Activated T-helper 1 cell treated with anti-CD3 and anti-CD28 coated beads, Interleukin-12 subunit alpha, Interleukin-12 subunit beta, Interleukin-2, Interleukin-4 antibody, amounts not matched to agents 30 ng/mL and 10 ng/mL and 1 ng/mL, durations not matched to agents 14 hours and 24 hours and 36 hours (primary cell): ENCODE measurements around the gene PRKAG3. TPM values are rescaled to one million over a fixed set of nuclear protein-coding genes. Genes with fewer than 3 reads are reported as not detected.

ENCODE experiments used
- DNase-seq: peaks from one replicate; pipeline ENCODE4 v3.0.0; 2021; ENCODE audit warnings: low spot score
- H3K27ac Mint-ChIP-seq: one replicate; pipeline ENCODE4 v1.8.0; 2021; ENCODE audit warnings: mild to moderate bottlenecking, mixed read lengths
- H3K27me3 Mint-ChIP-seq: one replicate; pipeline ENCODE4 v1.8.0; 2022; ENCODE audit warnings: mild to moderate bottlenecking, moderate library complexity, mixed read lengths; ENCODE audit not compliant: insufficient read depth
- H3K36me3 Mint-ChIP-seq: one replicate; pipeline ENCODE4 v1.8.0; 2021; ENCODE audit warnings: low read depth, mixed read lengths
- H3K4me1 Mint-ChIP-seq: one replicate; pipeline ENCODE4 v1.8.0; 2021; ENCODE audit warnings: low read depth, mixed read lengths
- H3K4me3 Mint-ChIP-seq: one replicate; pipeline ENCODE4 v1.8.0; 2021; ENCODE audit warnings: mild to moderate bottlenecking, moderate library complexity, mixed read lengths
- H3K9me3 Mint-ChIP-seq: one replicate; pipeline ENCODE4 v1.8.0; 2021; ENCODE audit warnings: mixed read lengths
- intact Hi-C: fragments of 100-400 bp; cut with micrococcal nuclease; formaldehyde crosslinking; loops from one replicate; pipeline ENCODE4 v1.15.1; 2024
- total RNA-seq: library from RNA; stranded (reverse); gene quantifications from 2 replicates; pipeline ENCODE4 v1.2.3, GENCODE V29; 2022

Gene PRKAG3
- total RNA-seq, 1 donor from 2014 or later, result not detected

DNA sequence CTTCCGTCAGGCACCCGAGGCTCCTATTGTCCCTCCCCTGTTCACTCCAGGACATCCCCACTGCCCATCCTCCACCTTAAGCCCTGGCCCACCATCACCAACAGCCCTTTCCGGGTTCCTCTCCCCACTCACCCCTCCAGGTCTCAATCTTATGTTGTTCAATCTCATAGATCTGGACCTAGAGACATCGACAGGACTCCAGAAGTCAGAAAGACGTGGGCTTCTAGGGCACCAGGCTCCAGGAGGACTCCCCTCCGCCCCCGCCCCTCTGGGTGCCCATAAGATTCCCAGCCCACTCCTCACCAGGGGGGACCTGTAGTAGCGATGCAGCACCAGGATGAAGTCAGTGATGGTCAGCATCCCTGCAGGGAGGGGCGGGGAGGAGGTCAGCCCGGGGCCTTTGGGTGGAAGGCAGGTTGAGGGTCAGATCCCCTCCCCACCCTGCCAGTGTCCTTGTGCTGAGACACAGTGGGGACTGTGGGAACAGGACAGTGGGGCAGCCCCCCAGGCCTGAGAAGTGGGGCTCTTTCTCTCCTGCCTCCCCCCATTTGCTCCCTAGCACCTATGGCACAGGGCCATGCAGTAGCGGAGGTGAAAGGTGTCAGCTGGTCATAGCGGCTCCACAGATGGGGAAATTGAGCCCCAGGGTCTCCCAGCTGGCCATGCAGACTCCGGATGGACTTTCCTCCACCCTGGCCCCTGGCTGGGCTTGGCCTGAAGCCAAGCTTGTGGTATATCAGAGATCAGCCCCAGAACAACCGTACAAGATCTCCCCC is 3.7 kb downstream of the PRKAG3 start:
- H3K36me3 Mint-ChIP-seq, result no peaks in the 10 kb centered on the region
- DNase-seq, result no peak
- H3K4me1 Mint-ChIP-seq, result no peaks in the 10 kb centered on the region
- no peaks in the 10 kb centered on the region for H3K9me3 Mint-ChIP-seq
- no peak overlapping the region for H3K27ac Mint-ChIP-seq
- H3K27me3 Mint-ChIP-seq, result peaks cover 14% of the 10 kb centered on the region
- intact Hi-C loops, result no loop called here
- no peak overlapping the region for H3K4me3 Mint-ChIP-seq

DNA sequence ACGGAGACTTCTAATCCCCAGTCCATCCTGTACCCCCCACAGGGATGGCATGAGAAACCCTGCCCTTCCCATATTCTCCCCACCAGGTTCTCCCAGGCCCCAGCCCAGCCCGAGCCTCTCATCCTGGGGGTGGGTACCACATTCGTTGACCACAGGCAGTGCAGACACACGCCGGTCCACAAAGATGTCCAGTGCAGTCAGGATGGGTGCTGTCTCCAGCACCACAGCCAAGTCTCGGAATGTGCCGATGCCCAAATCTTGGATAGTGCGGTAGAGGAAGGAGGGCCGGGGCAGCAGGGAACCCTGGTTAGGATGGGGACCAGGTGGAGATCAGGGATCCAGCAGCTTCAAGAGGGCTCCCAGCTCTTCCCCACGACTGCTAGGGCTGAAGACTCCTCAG is 4.8 kb downstream of the PRKAG3 start:
- Mint-ChIP-seq H3K4me3 (no peak overlapping the region), H3K27me3 (peaks cover 9% of the 10 kb centered on the region), H3K4me1 (no peaks in the 10 kb centered on the region), H3K27ac (no peak overlapping the region), H3K36me3 (no peaks in the 10 kb centered on the region), H3K9me3 (no peaks in the 10 kb centered on the region)
- DNase-seq, result no peak
- intact Hi-C loops, result no loop called here

DNA sequence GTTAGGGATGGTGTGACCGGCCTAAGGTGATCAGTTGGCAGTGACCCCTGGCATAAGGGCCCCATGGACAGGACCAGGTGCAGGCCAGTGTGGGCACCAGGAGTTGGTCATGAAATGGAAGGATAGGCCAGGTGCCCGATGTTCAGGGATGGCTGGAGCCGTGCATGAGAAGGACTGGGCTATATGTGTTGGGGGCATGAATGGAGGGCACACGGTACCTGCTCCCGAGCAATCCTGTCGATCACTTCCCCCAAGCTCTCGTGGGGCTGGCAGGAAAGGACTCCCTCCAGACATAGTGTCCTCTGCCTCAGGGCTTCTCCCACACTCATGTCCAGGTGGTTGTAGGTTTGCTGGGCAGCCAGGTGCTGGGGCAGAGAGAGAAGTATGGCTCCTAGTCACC is 7.6 kb downstream of the PRKAG3 start:
- H3K27ac Mint-ChIP-seq, result no peak overlapping the region
- intact Hi-C loops, result no loop called here
- no peaks in the 10 kb centered on the region for H3K4me1 Mint-ChIP-seq
- no peak overlapping the region for H3K4me3 Mint-ChIP-seq
- H3K9me3 Mint-ChIP-seq, result no peaks in the 10 kb centered on the region
- H3K36me3 Mint-ChIP-seq, result no peaks in the 10 kb centered on the region
- peaks cover 9% of the 10 kb centered on the region for H3K27me3 Mint-ChIP-seq
- no peak for DNase-seq

DNA sequence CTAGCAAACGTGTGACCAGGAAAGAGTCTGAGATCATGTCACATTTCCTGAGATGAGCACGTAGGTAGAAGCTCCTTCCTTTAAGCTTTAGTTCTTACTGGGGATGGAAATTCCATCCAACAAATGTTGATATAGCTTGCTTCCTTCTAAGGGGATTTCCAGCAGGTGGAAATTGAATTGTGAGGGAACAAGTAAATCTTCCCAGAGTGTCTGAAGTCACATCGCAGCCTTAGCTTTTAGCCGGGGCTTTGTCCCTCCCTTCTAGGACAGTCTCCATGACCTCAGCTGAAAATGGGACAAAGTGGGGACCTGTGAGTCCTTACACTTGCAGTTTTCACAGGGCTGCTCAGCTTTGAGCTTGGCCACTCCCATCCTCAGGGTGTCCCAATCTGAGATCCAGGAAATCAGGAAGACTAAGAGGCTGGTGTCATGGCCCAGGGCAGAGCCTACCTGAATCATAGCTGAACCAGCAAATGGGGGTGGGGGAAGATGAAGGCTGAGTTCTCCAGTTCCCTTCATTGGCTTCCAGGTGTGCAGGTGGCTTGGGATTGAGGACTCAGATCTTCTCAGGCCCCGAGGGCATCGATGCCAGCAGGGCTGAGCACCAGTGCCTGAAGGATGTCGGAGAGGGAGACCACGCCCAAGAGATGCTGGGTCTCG is 8.3 kb downstream of the PRKAG3 start:
- no peak for DNase-seq
- no peak overlapping the region for H3K4me3 Mint-ChIP-seq
- H3K36me3 Mint-ChIP-seq, result no peaks in the 10 kb centered on the region
- H3K27me3 Mint-ChIP-seq, result peaks cover 6% of the 10 kb centered on the region
- no peaks in the 10 kb centered on the region for H3K9me3 Mint-ChIP-seq
- no peaks in the 10 kb centered on the region for H3K4me1 Mint-ChIP-seq
- intact Hi-C loops, result no loop called here
- no peak overlapping the region for H3K27ac Mint-ChIP-seq

DNA sequence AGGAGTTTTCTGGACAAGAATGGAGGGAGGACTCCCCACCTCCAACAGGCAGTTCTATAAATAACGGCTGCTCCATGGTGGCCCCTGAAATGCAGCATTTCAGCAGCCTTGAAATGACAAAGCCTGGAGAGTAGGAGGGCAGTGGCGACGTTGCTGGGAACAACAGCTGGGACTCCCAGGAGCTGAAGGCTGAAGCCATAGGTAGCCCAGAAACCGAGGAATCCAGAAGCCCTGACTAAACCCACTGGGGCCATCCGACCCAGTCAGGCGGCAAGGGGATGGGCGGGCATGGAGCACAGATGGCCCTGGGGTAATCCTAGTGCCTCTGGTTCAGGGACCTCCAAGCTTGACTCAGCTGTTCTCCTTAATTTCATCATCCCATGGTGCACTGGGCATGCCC is 9.0 kb downstream of the PRKAG3 start:
- no peak for DNase-seq
- H3K36me3 Mint-ChIP-seq, result no peaks in the 10 kb centered on the region
- H3K4me3 Mint-ChIP-seq, result no peak overlapping the region
- no peaks in the 10 kb centered on the region for H3K9me3 Mint-ChIP-seq
- intact Hi-C loops, result no loop called here
- H3K4me1 Mint-ChIP-seq, result no peaks in the 10 kb centered on the region
- peaks cover 10% of the 10 kb centered on the region for H3K27me3 Mint-ChIP-seq
- no peak overlapping the region for H3K27ac Mint-ChIP-seq

DNA sequence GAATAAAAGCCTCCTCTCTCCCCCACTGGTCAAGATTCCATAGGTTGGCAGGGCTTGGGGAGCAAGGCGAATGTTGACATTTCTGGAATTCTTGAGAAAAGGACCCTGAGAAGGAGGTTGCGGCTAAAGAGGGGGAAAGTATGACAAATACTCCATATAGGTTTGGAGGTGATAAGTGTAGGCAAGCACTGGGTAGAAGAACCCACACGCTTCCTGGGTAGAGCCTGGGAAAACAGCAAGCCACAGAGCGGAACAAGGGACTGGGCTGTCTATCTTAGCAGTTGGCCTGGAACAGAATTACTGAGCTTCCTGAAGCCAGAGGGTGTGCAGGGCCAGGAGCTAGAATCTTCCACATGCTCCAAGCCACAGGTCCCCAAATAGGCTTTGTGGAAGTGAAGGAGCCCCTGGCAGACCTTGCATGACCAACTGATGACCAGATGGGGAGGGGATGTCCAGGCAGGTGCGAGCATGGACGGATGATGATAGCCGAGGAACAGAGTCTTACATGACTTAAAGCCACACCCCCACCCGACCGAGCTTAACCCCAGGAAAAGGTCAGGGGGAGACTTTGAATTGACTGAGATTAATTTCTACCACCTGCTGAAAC is 9.9 kb downstream of the PRKAG3 start:
- peaks cover 13% of the 10 kb centered on the region for H3K27me3 Mint-ChIP-seq
- no peaks in the 10 kb centered on the region for H3K9me3 Mint-ChIP-seq
- H3K36me3 Mint-ChIP-seq, result no peaks in the 10 kb centered on the region
- H3K27ac Mint-ChIP-seq, result no peak overlapping the region
- no peak for DNase-seq
- intact Hi-C loops, result no loop called here
- H3K4me1 Mint-ChIP-seq, result no peaks in the 10 kb centered on the region
- no peak overlapping the region for H3K4me3 Mint-ChIP-seq

DNA sequence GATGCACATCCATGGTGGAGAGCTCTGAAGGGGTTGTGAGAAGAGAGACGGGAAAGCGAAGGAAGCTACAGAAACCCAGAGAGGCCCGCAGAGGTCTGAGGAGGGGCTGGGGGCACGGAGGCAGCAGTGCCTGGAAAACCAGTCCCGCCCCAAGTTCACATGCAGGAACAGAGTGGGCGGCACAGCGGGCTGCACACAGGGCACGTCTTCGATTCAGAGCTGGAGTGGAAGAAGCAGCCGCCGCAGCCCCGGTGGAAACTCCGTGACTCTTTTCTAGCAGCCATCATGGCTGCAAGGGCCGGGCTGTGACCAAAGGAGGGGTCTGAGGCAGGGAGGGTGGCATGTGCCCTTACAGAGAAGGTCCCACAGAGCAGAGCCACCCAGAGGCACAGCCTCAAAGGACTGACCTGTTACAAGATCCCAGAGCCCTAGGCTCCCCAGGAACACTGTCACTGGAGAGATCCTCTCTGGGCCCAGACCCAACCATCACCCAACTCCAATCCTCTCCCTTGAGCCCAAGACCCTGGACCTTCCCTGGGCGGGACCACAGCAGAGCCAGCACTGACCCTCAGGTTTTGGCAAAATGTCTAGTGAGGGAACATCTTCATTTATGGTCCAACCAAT is 10.7 kb downstream of the PRKAG3 start:
- Mint-ChIP-seq H3K4me1 (no peaks in the 10 kb centered on the region), H3K27ac (no peak overlapping the region), H3K9me3 (no peaks in the 10 kb centered on the region), H3K4me3 (no peak overlapping the region), H3K27me3 (peaks cover 13% of the 10 kb centered on the region), H3K36me3 (no peaks in the 10 kb centered on the region)
- DNase-seq, result no peak
- intact Hi-C loops, result no loop called here

DNA sequence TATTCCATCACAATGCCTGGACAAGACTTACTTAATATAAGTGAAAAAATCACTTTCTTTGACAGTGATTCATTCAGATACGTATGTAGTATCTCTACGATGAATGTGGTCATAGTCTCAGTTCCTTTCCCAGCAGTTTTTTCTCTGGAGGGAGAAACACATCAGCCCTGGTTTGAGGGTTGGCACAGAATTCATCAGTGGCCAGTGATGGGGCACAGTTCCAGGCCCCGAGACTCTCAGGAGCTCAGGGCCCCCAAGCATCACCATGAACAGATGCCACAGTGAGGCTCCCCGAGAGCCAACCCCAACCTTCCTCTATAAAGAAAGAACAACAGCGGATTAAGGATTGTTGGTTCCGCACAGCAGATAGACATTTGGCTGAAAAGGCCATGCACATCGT is 12.5 kb downstream of the PRKAG3 start:
- Mint-ChIP-seq H3K36me3 (no peaks in the 10 kb centered on the region), H3K4me1 (no peaks in the 10 kb centered on the region), H3K27me3 (peaks cover 9% of the 10 kb centered on the region), H3K27ac (no peak overlapping the region), H3K9me3 (no peaks in the 10 kb centered on the region), H3K4me3 (no peak overlapping the region)
- no peak for DNase-seq
- intact Hi-C loops, result no loop called here

DNA sequence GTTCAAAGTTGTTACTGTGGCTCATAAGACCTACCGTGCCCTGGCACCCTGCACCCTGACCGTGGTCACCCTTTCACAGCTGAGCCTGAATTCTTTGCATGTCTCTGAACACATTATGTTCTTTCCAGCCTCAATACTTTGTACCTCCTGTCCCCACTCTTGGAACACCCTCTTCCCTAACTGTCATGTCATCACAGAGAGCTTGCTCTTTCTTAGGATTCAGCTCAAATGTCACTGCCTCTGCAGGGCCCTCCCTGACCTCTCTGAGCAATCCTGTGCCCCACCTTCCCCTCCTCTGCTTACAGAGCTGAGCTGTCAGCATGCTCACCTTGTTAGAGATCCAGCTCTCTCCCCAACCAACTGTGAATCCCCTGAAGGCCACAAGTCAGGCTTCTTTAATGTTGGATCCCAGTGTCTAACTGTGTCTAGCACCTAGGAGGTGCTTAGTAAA is 15.0 kb downstream of the PRKAG3 start:
- no peak overlapping the region for H3K27ac Mint-ChIP-seq
- no peaks in the 10 kb centered on the region for H3K4me1 Mint-ChIP-seq
- peaks cover 9% of the 10 kb centered on the region for H3K27me3 Mint-ChIP-seq
- DNase-seq, result no peak
- no peaks in the 10 kb centered on the region for H3K36me3 Mint-ChIP-seq
- no peak overlapping the region for H3K4me3 Mint-ChIP-seq
- intact Hi-C loops, result no loop called here
- H3K9me3 Mint-ChIP-seq, result no peaks in the 10 kb centered on the region

DNA sequence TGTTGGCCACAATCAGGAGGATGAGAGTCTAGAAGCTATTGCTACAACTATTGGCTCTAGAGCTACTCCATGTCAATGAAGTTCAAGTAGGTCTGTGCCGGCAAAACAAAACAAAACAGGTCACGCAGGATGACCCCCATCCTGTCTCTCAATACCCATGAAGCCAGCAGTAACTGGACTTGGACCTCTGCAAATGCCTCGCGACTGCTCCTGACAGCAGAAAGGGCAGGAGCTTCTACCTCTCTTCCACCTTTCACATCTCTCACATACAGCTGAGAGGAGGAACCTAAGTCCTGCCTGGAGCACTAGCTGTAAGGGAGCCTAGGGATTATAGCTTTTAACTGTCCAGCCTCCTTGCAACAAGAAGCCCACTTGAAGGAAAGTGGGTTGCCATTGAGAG is 16.0 kb downstream of the PRKAG3 start:
- intact Hi-C loops, result no loop called here
- H3K27me3 Mint-ChIP-seq, result peaks cover 8% of the 10 kb centered on the region
- H3K36me3 Mint-ChIP-seq, result no peaks in the 10 kb centered on the region
- H3K9me3 Mint-ChIP-seq, result no peaks in the 10 kb centered on the region
- no peak overlapping the region for H3K27ac Mint-ChIP-seq
- DNase-seq, result no peak
- H3K4me3 Mint-ChIP-seq, result no peak overlapping the region
- no peaks in the 10 kb centered on the region for H3K4me1 Mint-ChIP-seq

DNA sequence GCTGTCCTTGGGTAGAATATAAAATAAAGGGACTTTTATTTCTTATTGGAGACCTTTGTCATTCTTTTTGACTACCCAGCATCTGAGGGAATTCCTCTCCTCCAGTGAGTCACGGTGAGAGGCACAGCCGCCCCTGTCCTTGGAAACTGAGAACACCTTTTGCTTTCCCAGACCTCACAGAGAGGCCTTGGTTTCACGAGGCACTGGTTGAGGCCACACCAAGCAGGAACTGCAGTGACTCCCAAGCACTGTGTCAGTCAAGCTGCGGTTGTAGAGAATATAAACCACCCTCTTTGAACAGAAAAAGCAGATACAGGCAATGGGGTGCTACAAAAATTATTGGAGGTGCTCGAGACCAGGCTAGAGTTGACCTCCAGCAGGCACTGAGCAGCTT is 16.4 kb downstream of the PRKAG3 start:
- no peak for DNase-seq
- no peak overlapping the region for H3K27ac Mint-ChIP-seq
- intact Hi-C loops, result no loop called here
- H3K27me3 Mint-ChIP-seq, result peaks cover 8% of the 10 kb centered on the region
- H3K36me3 Mint-ChIP-seq, result no peaks in the 10 kb centered on the region
- H3K4me1 Mint-ChIP-seq, result no peaks in the 10 kb centered on the region
- no peak overlapping the region for H3K4me3 Mint-ChIP-seq
- no peaks in the 10 kb centered on the region for H3K9me3 Mint-ChIP-seq

DNA sequence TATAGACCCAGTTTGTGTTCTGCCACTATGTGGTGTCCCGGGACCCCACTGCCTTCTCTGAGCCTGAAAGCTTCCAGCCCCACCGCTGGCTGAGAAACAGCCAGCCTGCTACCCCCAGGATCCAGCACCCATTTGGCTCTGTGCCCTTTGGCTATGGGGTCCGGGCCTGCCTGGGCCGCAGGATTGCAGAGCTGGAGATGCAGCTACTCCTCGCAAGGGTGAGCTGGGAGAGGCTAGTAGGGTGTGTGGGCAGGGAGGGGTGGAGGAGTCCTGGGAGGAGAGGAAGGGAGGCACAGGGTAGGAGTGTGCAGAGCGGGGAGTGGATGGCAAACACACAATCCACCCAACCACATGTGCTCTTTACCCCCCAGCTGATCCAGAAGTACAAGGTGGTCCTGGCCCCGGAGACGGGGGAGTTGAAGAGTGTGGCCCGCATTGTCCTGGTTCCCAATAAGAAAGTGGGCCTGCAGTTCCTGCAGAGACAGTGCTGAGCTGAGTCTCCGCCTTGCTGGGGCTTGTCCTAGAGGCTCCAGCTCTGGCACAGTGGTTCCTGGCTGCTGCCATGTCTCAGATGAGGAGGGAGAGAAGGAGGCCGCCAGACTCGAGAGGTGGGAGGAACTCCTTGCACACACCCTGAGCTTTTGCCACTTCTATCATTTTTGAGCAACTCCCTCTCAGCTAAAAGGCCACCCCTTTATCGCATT is 16.9 kb downstream of the PRKAG3 start:
- DNase-seq, result no peak
- intact Hi-C loops, result no loop called here

More for the DNA sequence above, 16.9 kb downstream of the PRKAG3 start:
- peaks cover 8% of the 10 kb centered on the region for H3K27me3 Mint-ChIP-seq
- no peaks in the 10 kb centered on the region for H3K36me3 Mint-ChIP-seq
- no peaks in the 10 kb centered on the region for H3K9me3 Mint-ChIP-seq
- H3K4me1 Mint-ChIP-seq, result no peaks in the 10 kb centered on the region
- H3K27ac Mint-ChIP-seq, result no peak overlapping the region
- H3K4me3 Mint-ChIP-seq, result no peak overlapping the region
